Fibroblast of lung (primary cell): ENCODE measurements around the gene ADAMTS17. TPM values are rescaled to one million over a fixed set of nuclear protein-coding genes. Genes with fewer than 3 reads are reported as not detected.

Source experiments
- DNase-seq, 2 donors: peaks; one replicate each; pipeline versions ENCODE4 v3.0.0 to v3.0.0-alpha.2; 2010; ENCODE audit warnings: low read depth in 2 of 2
- H2AFZ ChIP-seq: 2 replicates; pipeline ENCODE4 v1.5.1; 2012; ENCODE audit warnings: low read length, control low read depth, inconsistent platforms
- H3K27ac ChIP-seq: 2 replicates; pipeline ENCODE4 v1.5.1; 2011; ENCODE audit warnings: low read length, control low read depth; ENCODE audit not compliant: insufficient read depth
- H3K27me3 ChIP-seq: 2 replicates; pipeline ENCODE4 v1.5.1; 2011; ENCODE audit warnings: mild to moderate bottlenecking, low read length; ENCODE audit not compliant: control insufficient read depth, insufficient read depth
- H3K36me3 ChIP-seq: 2 replicates; pipeline ENCODE4 v1.5.1; 2011; ENCODE audit warnings: low read length; ENCODE audit not compliant: control insufficient read depth, insufficient read depth
- H3K4me1 ChIP-seq: 2 replicates; pipeline ENCODE4 v1.5.1; 2011; ENCODE audit warnings: low read length; ENCODE audit not compliant: control insufficient read depth, insufficient read depth; ENCODE audit errors: extremely low read depth
- H3K4me2 ChIP-seq: 2 replicates; pipeline ENCODE4 v1.5.1; 2011; ENCODE audit warnings: low read length, control low read depth; ENCODE audit not compliant: insufficient read depth; ENCODE audit errors: extremely low read depth
- H3K4me3 ChIP-seq, 4 experiments: fragments of 200-600 bp in 1 of 4; sonication (generic) in 1 of 4; replicated peaks in 1 of 4; 2 replicates each; pipeline ENCODE4 v1.5.1; 2011 to 2016; ENCODE audit warnings: low read length in 4 of 4, low read depth in 3 of 4, mild to moderate bottlenecking in 3 of 4, control low read depth in 2 of 4, inconsistent platforms in 1 of 4, mixed read lengths in 1 of 4; ENCODE audit not compliant: insufficient read depth in 1 of 4; ENCODE audit errors: control extremely low read depth in 1 of 4
- H3K79me2 ChIP-seq: 2 replicates; pipeline ENCODE4 v1.5.1; 2012; ENCODE audit warnings: mild to moderate bottlenecking, low read length, inconsistent platforms; ENCODE audit not compliant: control insufficient read depth, insufficient read depth
- H3K9ac ChIP-seq: 2 replicates; pipeline ENCODE4 v1.5.1; 2011; ENCODE audit warnings: mild to moderate bottlenecking, low read length, control low read depth; ENCODE audit not compliant: insufficient read depth
- H3K9me3 ChIP-seq: 2 replicates; pipeline ENCODE4 v1.5.1; 2012; ENCODE audit warnings: low read depth, low read length; ENCODE audit not compliant: control insufficient read depth, insufficient read depth
- H4K20me1 ChIP-seq: 2 replicates; pipeline ENCODE4 v1.5.1; 2011; ENCODE audit warnings: low read length; ENCODE audit not compliant: control insufficient read depth, insufficient read depth; ENCODE audit errors: extremely low read depth
- EZH2 ChIP-seq: IDR thresholded peaks from 2 replicates; pipeline ENCODE4 v1.5.1; 2012; ENCODE audit warnings: low read length, control low read depth, mild to moderate bottlenecking; ENCODE audit errors: missing control alignments
- polyA plus RNA-seq, 2 donors: library from polyadenylated mRNA; depleted of rRNA in 1 of 2; stranded (reverse) in 1 of 2; unstranded in 1 of 2; fragments of >200 nt; gene quantifications; 2 replicates each; pipeline ENCODE4 v1.2.1, GENCODE V29; 2011 to 2012; ENCODE audit warnings: missing spikeins in 1 of 2
- total RNA-seq: library from RNA; depleted of rRNA; stranded (reverse); fragments of >200 nt; gene quantifications from 2 replicates; pipeline ENCODE4 v1.2.1, GENCODE V29; 2014
- TF ChIP-seq, protein P1 (sequence below), 2 donors: IDR thresholded peaks in 1 of 2; conservative IDR thresholded peaks in 1 of 2; 1 replicate in 1 of 2; 2 replicates in 1 of 2; pipeline ENCODE4 v1.5.1; 2011 to 2012; ENCODE audit warnings: low read length in 2 of 2, control low read depth in 1 of 2, inconsistent platforms in 1 of 2, low read depth in 1 of 2, mild to moderate bottlenecking in 1 of 2

ADAMTS17 gene
- total and polyA plus RNA-seq, 2 donors (not counting 1 experiment from before 2014, with no cell fraction given), result 0.09 to 0.17 TPM

GRCh38 chr15:99987119-99987506, 354.7 kb downstream of the ADAMTS17 start:
- Histone ChIP-seq H3K79me2 (no peaks in the 10 kb centered on the region), H4K20me1 (no peaks in the 10 kb centered on the region), H3K4me3 (no peak overlapping the region), H3K9ac (no peak overlapping the region), H3K27ac (no peak overlapping the region), H3K4me1 (no peaks in the 10 kb centered on the region), H3K9me3 (no peaks in the 10 kb centered on the region), H3K4me2 (no peak overlapping the region), H3K36me3 (no peaks in the 10 kb centered on the region), H2AFZ (no peak overlapping the region), H3K27me3 (no peaks in the 10 kb centered on the region)
- DNase-seq, result no peak
- TF ChIP-seq, protein P1, sequence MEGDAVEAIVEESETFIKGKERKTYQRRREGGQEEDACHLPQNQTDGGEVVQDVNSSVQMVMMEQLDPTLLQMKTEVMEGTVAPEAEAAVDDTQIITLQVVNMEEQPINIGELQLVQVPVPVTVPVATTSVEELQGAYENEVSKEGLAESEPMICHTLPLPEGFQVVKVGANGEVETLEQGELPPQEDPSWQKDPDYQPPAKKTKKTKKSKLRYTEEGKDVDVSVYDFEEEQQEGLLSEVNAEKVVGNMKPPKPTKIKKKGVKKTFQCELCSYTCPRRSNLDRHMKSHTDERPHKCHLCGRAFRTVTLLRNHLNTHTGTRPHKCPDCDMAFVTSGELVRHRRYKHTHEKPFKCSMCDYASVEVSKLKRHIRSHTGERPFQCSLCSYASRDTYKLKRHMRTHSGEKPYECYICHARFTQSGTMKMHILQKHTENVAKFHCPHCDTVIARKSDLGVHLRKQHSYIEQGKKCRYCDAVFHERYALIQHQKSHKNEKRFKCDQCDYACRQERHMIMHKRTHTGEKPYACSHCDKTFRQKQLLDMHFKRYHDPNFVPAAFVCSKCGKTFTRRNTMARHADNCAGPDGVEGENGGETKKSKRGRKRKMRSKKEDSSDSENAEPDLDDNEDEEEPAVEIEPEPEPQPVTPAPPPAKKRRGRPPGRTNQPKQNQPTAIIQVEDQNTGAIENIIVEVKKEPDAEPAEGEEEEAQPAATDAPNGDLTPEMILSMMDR (conservative IDR thresholded peaks at IDR 0.05 in 1 of 2, IDR thresholded peaks at IDR 0.05 in 1 of 2; ENCODE audit: low read depth in 1 of 2, low read length in 2 of 2), result no peak
- TF ChIP-seq EZH2, result no peak

- no peak overlapping the region for H2AFZ ChIP-seq
- DNase-seq, result peak; percentile 10 to 23
- no peak overlapping the region for H3K9ac ChIP-seq
- H3K4me2 ChIP-seq, result no peak overlapping the region
- no peaks in the 10 kb centered on the region for H3K36me3 ChIP-seq
- no peaks in the 10 kb centered on the region for H3K79me2 ChIP-seq
- no peak for TF ChIP-seq EZH2
- TF ChIP-seq, protein P1 (conservative IDR thresholded peaks at IDR 0.05 in 1 of 2, IDR thresholded peaks at IDR 0.05 in 1 of 2; ENCODE audit: low read depth in 1 of 2, low read length in 2 of 2), result no peak
- no peaks in the 10 kb centered on the region for H3K27me3 ChIP-seq
- H3K4me3 ChIP-seq, result no peak overlapping the region
- no peaks in the 10 kb centered on the region for H3K9me3 ChIP-seq
- no peak overlapping the region for H3K27ac ChIP-seq
- no peaks in the 10 kb centered on the region for H3K4me1 ChIP-seq
- no peaks in the 10 kb centered on the region for H4K20me1 ChIP-seq
These were observed 355.3 kb downstream of the ADAMTS17 start for GRCh38 chr15:99986297-99987118.

- Histone ChIP-seq H4K20me1 (no peaks in the 10 kb centered on the region), H3K9ac (no peak overlapping the region), H3K4me2 (no peak overlapping the region), H3K27me3 (no peaks in the 10 kb centered on the region), H3K4me1 (no peaks in the 10 kb centered on the region), H3K79me2 (no peaks in the 10 kb centered on the region), H3K9me3 (no peaks in the 10 kb centered on the region), H3K27ac (no peak overlapping the region), H2AFZ (no peak overlapping the region), H3K4me3 (no peak overlapping the region), H3K36me3 (no peaks in the 10 kb centered on the region)
- no peak for DNase-seq
- TF ChIP-seq, protein P1 (conservative IDR thresholded peaks at IDR 0.05 in 1 of 2, IDR thresholded peaks at IDR 0.05 in 1 of 2; ENCODE audit: low read depth in 1 of 2, low read length in 2 of 2), result no peak
- TF ChIP-seq EZH2, result no peak
These were observed 355.9 kb downstream of the ADAMTS17 start for GRCh38 chr15:99985878-99986277.
